ENCODE results near the gene KCNQ1OT1.

Gene KCNQ1OT1

GRCh38 chr11:2717561-2718325, 17.9 kb upstream of the KCNQ1OT1 start:
- TF ChIP-seq CTCF (IDR thresholded peaks at IDR 0.05; ENCODE audit: low read length) (no peak), EZH2 (optimal IDR thresholded peaks at IDR 0.05; ENCODE audit: low read depth, low read length) (no peak), EZH2phosphoT487 (IDR thresholded peaks at IDR 0.05; ENCODE audit: low read length) (no peak)
- H3K27me3 ChIP-seq (replicated peaks; ENCODE audit: insufficient read depth, low read length), result no peaks in the 10 kb centered on the region

GRCh38 chr11:2716376-2717095, 16.7 kb upstream of the KCNQ1OT1 start:
- H2AFZ ChIP-seq (ENCODE audit: low read length), result no peak overlapping the region
- no peak overlapping the region for H3K9ac ChIP-seq (ENCODE audit: low read length)
- H3K27me3 ChIP-seq (replicated peaks; ENCODE audit: insufficient read depth, low read length), result no peaks in the 10 kb centered on the region
- H4K20me1 ChIP-seq (ENCODE audit: insufficient read depth, low read length), result no peaks in the 10 kb centered on the region
- no peak for TF ChIP-seq CTCF (IDR thresholded peaks at IDR 0.05; ENCODE audit: low read length)
- no peak for TF ChIP-seq EZH2 (optimal IDR thresholded peaks at IDR 0.05; ENCODE audit: low read depth, low read length)
- no peak for TF ChIP-seq EZH2phosphoT487 (IDR thresholded peaks at IDR 0.05; ENCODE audit: low read length)
- H3K36me3 ChIP-seq (replicated peaks; ENCODE audit: insufficient read depth, low read length), result no peaks in the 10 kb centered on the region
- no peak overlapping the region for H3K4me3 ChIP-seq (ENCODE audit: low read length)
- H3K4me2 ChIP-seq (ENCODE audit: low read depth, low read length), result no peak overlapping the region
- no peaks in the 10 kb centered on the region for H3K79me2 ChIP-seq (ENCODE audit: low read length)
- H3K9me3 ChIP-seq (replicated peaks; ENCODE audit: insufficient read depth, low read length), result no peaks in the 10 kb centered on the region
- H3K4me1 ChIP-seq (ENCODE audit: low read length), result no peaks in the 10 kb centered on the region
- no peak for DNase-seq
- no peaks in the 10 kb centered on the region for H3K9me2 ChIP-seq (replicated peaks; ENCODE audit: insufficient read depth, low read length)
- no peak overlapping the region for H3K27ac ChIP-seq (ENCODE audit: low read length)
- H3F3A ChIP-seq (ENCODE audit: insufficient read depth, low read length), result no peaks in the 10 kb centered on the region

More at GRCh38 chr11:2717561-2718325, 17.9 kb upstream of the KCNQ1OT1 start:
- H3K4me1 ChIP-seq (ENCODE audit: low read length), result no peaks in the 10 kb centered on the region
- H3K4me2 ChIP-seq (ENCODE audit: low read depth, low read length), result no peak overlapping the region
- H3K9me3 ChIP-seq (replicated peaks; ENCODE audit: insufficient read depth, low read length), result no peaks in the 10 kb centered on the region
- no peak overlapping the region for H3K4me3 ChIP-seq (ENCODE audit: low read length)
- H3K79me2 ChIP-seq (ENCODE audit: low read length), result no peaks in the 10 kb centered on the region
- H3F3A ChIP-seq (ENCODE audit: insufficient read depth, low read length), result no peaks in the 10 kb centered on the region
- no peak overlapping the region for H2AFZ ChIP-seq (ENCODE audit: low read length)
- no peaks in the 10 kb centered on the region for H4K20me1 ChIP-seq (ENCODE audit: insufficient read depth, low read length)
- H3K27ac ChIP-seq (ENCODE audit: low read length), result no peak overlapping the region
- H3K9ac ChIP-seq (ENCODE audit: low read length), result no peak overlapping the region
- H3K9me2 ChIP-seq (replicated peaks; ENCODE audit: insufficient read depth, low read length), result no peaks in the 10 kb centered on the region
- H3K36me3 ChIP-seq (replicated peaks; ENCODE audit: insufficient read depth, low read length), result no peaks in the 10 kb centered on the region
- no peak for DNase-seq

GRCh38 chr11:2715716-2716350, 16.0 kb upstream of the KCNQ1OT1 start:
- Histone ChIP-seq H3K36me3 (replicated peaks; ENCODE audit: insufficient read depth, low read length) (no peaks in the 10 kb centered on the region), H3K4me1 (ENCODE audit: low read length) (no peaks in the 10 kb centered on the region), H3K27ac (ENCODE audit: low read length) (no peak overlapping the region), H3K4me2 (ENCODE audit: low read depth, low read length) (no peak overlapping the region), H2AFZ (ENCODE audit: low read length) (no peak overlapping the region), H3K79me2 (ENCODE audit: low read length) (no peaks in the 10 kb centered on the region), H3K27me3 (replicated peaks; ENCODE audit: insufficient read depth, low read length) (no peaks in the 10 kb centered on the region), H3F3A (ENCODE audit: insufficient read depth, low read length) (no peaks in the 10 kb centered on the region), H3K9me3 (replicated peaks; ENCODE audit: insufficient read depth, low read length) (no peaks in the 10 kb centered on the region), H4K20me1 (ENCODE audit: insufficient read depth, low read length) (no peaks in the 10 kb centered on the region), H3K9me2 (replicated peaks; ENCODE audit: insufficient read depth, low read length) (no peaks in the 10 kb centered on the region), H3K4me3 (ENCODE audit: low read length) (no peak overlapping the region), H3K9ac (ENCODE audit: low read length) (no peak overlapping the region)
- DNase-seq, result no peak
- TF ChIP-seq EZH2 (optimal IDR thresholded peaks at IDR 0.05; ENCODE audit: low read depth, low read length), result no peak
